Measurements from ENCODE around the gene SLC9A1. TPM values are rescaled to one million over a fixed set of nuclear protein-coding genes. Genes with fewer than 3 reads are reported as not detected.
A peak's percentile ranks its signal among the peaks of the same experiment; 100 is the strongest.

SLC9A1 gene
- total and polyA plus RNA-seq, 2 experiments from 2014 or later, result 8.5 to 23.7 TPM

DNA sequence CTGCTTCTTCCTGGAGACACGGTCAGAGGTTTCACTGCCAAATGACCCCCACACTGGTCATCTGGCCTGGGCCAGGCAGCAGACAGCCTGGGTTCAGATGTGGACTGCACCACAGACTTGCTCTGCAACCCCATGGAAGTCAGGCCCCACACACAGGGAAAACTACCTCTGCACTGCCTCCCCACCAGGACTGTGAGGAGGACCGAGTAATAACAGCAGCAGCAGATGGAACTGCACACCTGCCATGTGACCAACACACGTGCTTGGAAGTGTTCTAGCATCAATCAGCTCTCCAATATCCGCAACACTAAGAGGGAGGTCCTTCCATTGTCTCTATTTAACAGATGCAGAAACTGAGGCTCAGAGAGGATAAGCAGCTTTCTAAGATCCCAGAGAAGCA lies 51.4 kb downstream of the SLC9A1 start:
- no peaks in the 10 kb centered on the region for H3K79me2 ChIP-seq (ENCODE audit: insufficient read depth)
- H2AFZ ChIP-seq, result no peak overlapping the region
- H3K9ac ChIP-seq, result no peak overlapping the region
- no peak overlapping the region for H3K27ac ChIP-seq
- H3K4me1 ChIP-seq (ENCODE audit: insufficient read depth), result peaks cover 20% of the 10 kb centered on the region
- no peaks in the 10 kb centered on the region for H3K9me2 ChIP-seq (ENCODE audit: insufficient read depth)
- H3K27me3 ChIP-seq (replicated peaks; ENCODE audit: insufficient read depth), result no peaks in the 10 kb centered on the region
- H3K4me3 ChIP-seq, result no peak overlapping the region
- H4K20me1 ChIP-seq (ENCODE audit: insufficient read depth), result no peaks in the 10 kb centered on the region
- no peak overlapping the region for H3K4me2 ChIP-seq (ENCODE audit: unreplicated experiment)
- in situ Hi-C loops (cut with MboI), result loop anchor here (5.0 to 25.0 kb wide), 3 partner anchors 179 to 509 kb away; partner anchors contain the start of genes AHDC1 and GPR3
- no peak for TF ChIP-seq EZH2phosphoT487 (IDR thresholded peaks at IDR 0.05; ENCODE audit: insufficient read depth, low read depth)
- TF ChIP-seq EZH2 (IDR thresholded peaks at IDR 0.05; ENCODE audit: insufficient read depth, poor library complexity, severe bottlenecking), result no peak
- H3K36me3 ChIP-seq (ENCODE audit: low read depth), result no peaks in the 10 kb centered on the region
- H3K9me3 ChIP-seq (ENCODE audit: low read depth), result no peaks in the 10 kb centered on the region
- DNase-seq, result no peak
- 39 to 40% methylated on average over 4 of the region's 4 CpGs for WGBS, 2 experiments (ENCODE audit: low coverage in 1 of 2, low lambda C conversion rate in 2 of 2, missing lambda C conversion rate in 2 of 2)
- H3F3A ChIP-seq (ENCODE audit: insufficient read depth), result peaks cover 28% of the 10 kb centered on the region

DNA sequence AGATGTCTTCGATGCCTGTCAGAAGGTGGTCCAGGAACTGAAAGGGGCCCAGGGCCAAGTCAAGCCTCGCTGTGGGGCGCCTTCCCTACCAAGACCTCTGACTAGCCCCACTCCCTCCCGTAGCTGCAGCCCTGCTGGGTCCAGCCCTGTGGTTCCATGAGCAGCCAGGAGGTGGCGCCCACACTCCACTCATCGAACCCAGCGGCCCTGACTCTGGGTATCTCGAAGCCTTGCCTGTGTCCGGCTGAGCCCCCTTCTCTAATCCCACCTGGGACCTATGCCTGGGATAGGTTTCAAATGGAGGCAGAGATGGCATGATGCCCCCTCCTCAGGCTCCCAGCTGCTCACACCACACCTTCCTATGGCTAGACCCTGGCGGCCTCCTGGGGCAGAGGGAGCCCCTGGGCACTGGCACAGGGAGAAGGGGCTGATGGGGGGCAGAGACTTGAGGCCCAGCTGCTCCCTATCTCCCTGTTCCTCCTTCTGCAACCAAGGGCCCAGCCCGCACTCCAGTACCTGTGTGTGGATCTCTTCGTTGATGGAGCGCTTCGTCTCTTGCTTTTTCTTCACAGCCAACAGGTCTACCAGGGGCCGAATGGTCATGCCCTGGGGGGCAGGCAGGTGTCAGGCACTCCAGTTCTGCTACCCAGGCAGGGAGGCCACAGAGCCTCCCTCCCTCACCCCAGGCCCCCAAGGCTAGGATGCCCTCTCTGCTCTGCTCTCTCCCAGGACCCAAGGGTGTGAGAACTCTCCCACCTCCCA lies 52.0 kb downstream of the SLC9A1 start:
- Histone ChIP-seq H3K36me3 (ENCODE audit: low read depth) (no peaks in the 10 kb centered on the region), H3K79me2 (ENCODE audit: insufficient read depth) (no peaks in the 10 kb centered on the region), H3K4me1 (ENCODE audit: insufficient read depth) (peaks cover 26% of the 10 kb centered on the region), H3K9me3 (ENCODE audit: low read depth) (no peaks in the 10 kb centered on the region), H2AFZ (no peak overlapping the region), H4K20me1 (ENCODE audit: insufficient read depth) (no peaks in the 10 kb centered on the region), H3K4me3 (no peak overlapping the region), H3K4me2 (ENCODE audit: unreplicated experiment) (no peak overlapping the region), H3K27me3 (replicated peaks; ENCODE audit: insufficient read depth) (no peaks in the 10 kb centered on the region), H3K27ac (no peak overlapping the region), H3K9ac (no peak overlapping the region), H3F3A (ENCODE audit: insufficient read depth) (peaks cover 33% of the 10 kb centered on the region), H3K9me2 (ENCODE audit: insufficient read depth) (no peaks in the 10 kb centered on the region)
- DNase-seq, result peak; percentile 72
- no peak for TF ChIP-seq EZH2 (IDR thresholded peaks at IDR 0.05; ENCODE audit: insufficient read depth, poor library complexity, severe bottlenecking)
- no peak for TF ChIP-seq EZH2phosphoT487 (IDR thresholded peaks at IDR 0.05; ENCODE audit: insufficient read depth, low read depth)
- WGBS, 2 experiments (ENCODE audit: low coverage in 1 of 2, low lambda C conversion rate in 2 of 2, missing lambda C conversion rate in 2 of 2), result 47 to 51% methylated on average over 12 to 13 of the region's 15 CpGs
- in situ Hi-C loops (cut with MboI), result loop anchor here (5.0 to 25.0 kb wide), 3 partner anchors 179 to 509 kb away; partner anchors contain the start of genes AHDC1 and GPR3

DNA sequence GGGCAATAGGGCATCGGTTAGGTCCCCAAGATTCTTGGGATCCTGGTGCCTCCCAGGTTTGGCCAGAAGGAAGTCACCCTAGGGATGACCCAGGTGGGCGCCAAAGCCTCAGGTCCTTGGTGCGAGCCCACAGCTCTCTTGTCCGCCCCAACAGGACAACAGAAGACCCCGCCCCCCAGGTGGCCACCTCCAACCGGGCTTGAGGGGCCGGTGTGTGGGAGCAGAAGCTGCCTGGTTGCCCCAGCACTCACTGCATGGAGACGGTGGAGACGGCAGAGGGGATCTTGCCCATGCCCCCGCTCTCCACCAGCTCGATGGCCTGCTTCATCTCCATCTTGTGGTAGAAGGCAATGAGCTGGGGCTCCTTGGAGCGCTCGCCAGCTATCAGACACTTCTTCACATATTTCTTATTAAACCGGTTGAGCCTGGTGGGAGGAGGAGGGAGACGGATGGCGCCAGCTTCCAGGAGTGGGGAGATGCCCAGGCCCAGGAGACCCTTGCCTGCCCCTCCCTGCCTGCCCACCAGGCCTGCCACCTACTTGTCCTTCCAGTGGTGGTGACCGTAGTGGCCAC lies 52.7 kb downstream of the SLC9A1 start:
- 68 to 69% methylated on average over 17 of the region's 17 CpGs for WGBS, 2 experiments (ENCODE audit: low coverage in 1 of 2, low lambda C conversion rate in 2 of 2, missing lambda C conversion rate in 2 of 2)
- in situ Hi-C loops (cut with MboI), result loop anchor here (5.0 to 25.0 kb wide), 3 partner anchors 180 to 510 kb away; partner anchors contain the start of genes AHDC1 and GPR3

DNA sequence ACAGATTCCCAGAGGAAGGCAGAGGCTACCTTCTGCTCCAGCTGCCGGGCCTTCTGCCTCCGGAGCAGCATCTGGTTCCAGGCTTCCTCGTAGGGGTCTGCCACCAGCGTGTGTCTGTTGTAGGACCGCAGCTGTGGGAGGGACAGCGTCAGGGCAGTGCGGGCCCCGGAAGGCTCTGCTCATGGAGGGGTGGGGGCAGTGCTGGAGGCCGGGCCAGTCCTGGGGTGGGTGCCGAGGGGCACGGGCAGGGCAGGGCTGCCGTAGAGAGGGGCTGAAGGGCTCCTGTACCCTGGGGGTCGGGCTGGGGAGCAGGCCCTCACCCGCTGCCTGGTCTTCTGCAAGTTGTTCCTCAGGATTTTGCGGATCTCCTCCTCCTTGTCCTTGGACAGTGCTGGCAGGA lies 53.2 kb downstream of the SLC9A1 start:
- Histone ChIP-seq H3K9me3 (ENCODE audit: low read depth) (no peaks in the 10 kb centered on the region), H3F3A (ENCODE audit: insufficient read depth) (peaks cover 33% of the 10 kb centered on the region), H3K4me2 (ENCODE audit: unreplicated experiment) (no peak overlapping the region), H4K20me1 (ENCODE audit: insufficient read depth) (no peaks in the 10 kb centered on the region), H3K9ac (no peak overlapping the region), H2AFZ (no peak overlapping the region), H3K4me1 (ENCODE audit: insufficient read depth) (peaks cover 30% of the 10 kb centered on the region), H3K9me2 (ENCODE audit: insufficient read depth) (no peaks in the 10 kb centered on the region), H3K4me3 (no peak overlapping the region), H3K27me3 (replicated peaks; ENCODE audit: insufficient read depth) (no peaks in the 10 kb centered on the region), H3K27ac (no peak overlapping the region), H3K79me2 (ENCODE audit: insufficient read depth) (no peaks in the 10 kb centered on the region), H3K36me3 (ENCODE audit: low read depth) (no peaks in the 10 kb centered on the region)
- no peak for TF ChIP-seq EZH2 (IDR thresholded peaks at IDR 0.05; ENCODE audit: insufficient read depth, poor library complexity, severe bottlenecking)
- TF ChIP-seq EZH2phosphoT487 (IDR thresholded peaks at IDR 0.05; ENCODE audit: insufficient read depth, low read depth), result no peak
- WGBS, 2 experiments (ENCODE audit: low coverage in 1 of 2, low lambda C conversion rate in 2 of 2, missing lambda C conversion rate in 2 of 2), result 86 to 89% methylated on average over 9 to 15 of the region's 15 CpGs
- no peak for DNase-seq
- in situ Hi-C loops (cut with MboI), result loop anchor here (5.0 to 25.0 kb wide), 3 partner anchors 181 to 511 kb away; partner anchors contain the start of genes AHDC1 and GPR3

More for the DNA sequence above, 52.7 kb downstream of the SLC9A1 start:
- peaks cover 33% of the 10 kb centered on the region for H3F3A ChIP-seq (ENCODE audit: insufficient read depth)
- no peaks in the 10 kb centered on the region for H3K9me2 ChIP-seq (ENCODE audit: insufficient read depth)
- TF ChIP-seq EZH2phosphoT487 (IDR thresholded peaks at IDR 0.05; ENCODE audit: insufficient read depth, low read depth) (no peak), EZH2 (IDR thresholded peaks at IDR 0.05; ENCODE audit: insufficient read depth, poor library complexity, severe bottlenecking) (no peak)
- H3K4me1 ChIP-seq (ENCODE audit: insufficient read depth), result peaks cover 30% of the 10 kb centered on the region
- H3K27me3 ChIP-seq (replicated peaks; ENCODE audit: insufficient read depth), result no peaks in the 10 kb centered on the region
- no peak overlapping the region for H3K9ac ChIP-seq
- no peaks in the 10 kb centered on the region for H3K79me2 ChIP-seq (ENCODE audit: insufficient read depth)
- no peak overlapping the region for H2AFZ ChIP-seq
- no peaks in the 10 kb centered on the region for H4K20me1 ChIP-seq (ENCODE audit: insufficient read depth)
- H3K36me3 ChIP-seq (ENCODE audit: low read depth), result no peaks in the 10 kb centered on the region
- no peak overlapping the region for H3K27ac ChIP-seq
- DNase-seq, result no peak
- H3K9me3 ChIP-seq (ENCODE audit: low read depth), result no peaks in the 10 kb centered on the region
- H3K4me2 ChIP-seq (ENCODE audit: unreplicated experiment), result no peak overlapping the region
- H3K4me3 ChIP-seq, result no peak overlapping the region

Measured in GM23248 (cell line).